ENCODE results near the gene TDRKH.

GRCh38 chr1:151737479-151737878 lies 52.8 kb downstream of the TDRKH start:
- TF ChIP-seq, protein P1, sequence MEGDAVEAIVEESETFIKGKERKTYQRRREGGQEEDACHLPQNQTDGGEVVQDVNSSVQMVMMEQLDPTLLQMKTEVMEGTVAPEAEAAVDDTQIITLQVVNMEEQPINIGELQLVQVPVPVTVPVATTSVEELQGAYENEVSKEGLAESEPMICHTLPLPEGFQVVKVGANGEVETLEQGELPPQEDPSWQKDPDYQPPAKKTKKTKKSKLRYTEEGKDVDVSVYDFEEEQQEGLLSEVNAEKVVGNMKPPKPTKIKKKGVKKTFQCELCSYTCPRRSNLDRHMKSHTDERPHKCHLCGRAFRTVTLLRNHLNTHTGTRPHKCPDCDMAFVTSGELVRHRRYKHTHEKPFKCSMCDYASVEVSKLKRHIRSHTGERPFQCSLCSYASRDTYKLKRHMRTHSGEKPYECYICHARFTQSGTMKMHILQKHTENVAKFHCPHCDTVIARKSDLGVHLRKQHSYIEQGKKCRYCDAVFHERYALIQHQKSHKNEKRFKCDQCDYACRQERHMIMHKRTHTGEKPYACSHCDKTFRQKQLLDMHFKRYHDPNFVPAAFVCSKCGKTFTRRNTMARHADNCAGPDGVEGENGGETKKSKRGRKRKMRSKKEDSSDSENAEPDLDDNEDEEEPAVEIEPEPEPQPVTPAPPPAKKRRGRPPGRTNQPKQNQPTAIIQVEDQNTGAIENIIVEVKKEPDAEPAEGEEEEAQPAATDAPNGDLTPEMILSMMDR (IDR thresholded peaks at IDR 0.05; ENCODE audit: low read depth, low read length): no peak
- TF ChIP-seq MYC (IDR thresholded peaks at IDR 0.05; ENCODE audit: low read depth, low read length) (no peak), POLR2A (IDR thresholded peaks at IDR 0.05; ENCODE audit: extremely low read depth, insufficient read length) (no peak)
